SK-N-SH treated with all-trans-retinoic acid at 6 μM for 48 hours (cell line): ENCODE measurements around the gene CHCHD4.

ENCODE experiments used
- BACH2 ChIP-seq: fragments of 250-450 bp; sonication (Bioruptor Pico); IDR thresholded peaks from 2 replicates; pipeline ENCODE4 v1.9.0; 2021; ENCODE audit warnings: mild to moderate bottlenecking, borderline replicate concordance
- OSR1 ChIP-seq: fragments of 250-450 bp; sonication (Bioruptor Pico); IDR thresholded peaks from 2 replicates; pipeline ENCODE4 v1.8.0; 2022; ENCODE audit warnings: moderate library complexity, mild to moderate bottlenecking, inconsistent platforms
- ZNF70 ChIP-seq: fragments of 450-650 bp; formaldehyde crosslinking; IDR thresholded peaks from 2 replicates; pipeline ENCODE4 v1.5.0; 2020; ENCODE audit warnings: mild to moderate bottlenecking, moderate library complexity
- ZNF8 ChIP-seq: fragments of 450-650 bp; formaldehyde crosslinking; IDR thresholded peaks from 2 replicates; pipeline ENCODE4 v1.5.0; 2020; ENCODE audit warnings: mild to moderate bottlenecking, moderate library complexity
- TF ChIP-seq, protein P1 (sequence below): fragments of 250-450 bp; sonication (Bioruptor Pico); IDR thresholded peaks from 2 replicates; pipeline ENCODE4 v1.8.0; 2020; ENCODE audit warnings: mild to moderate bottlenecking, moderate library complexity, borderline replicate concordance
- TF ChIP-seq, protein P2 (sequence below): fragments of 250-450 bp; sonication (Bioruptor Pico); IDR thresholded peaks from 2 replicates; pipeline ENCODE4 v1.5.0; 2020; ENCODE audit warnings: mild to moderate bottlenecking, moderate library complexity

DNA sequence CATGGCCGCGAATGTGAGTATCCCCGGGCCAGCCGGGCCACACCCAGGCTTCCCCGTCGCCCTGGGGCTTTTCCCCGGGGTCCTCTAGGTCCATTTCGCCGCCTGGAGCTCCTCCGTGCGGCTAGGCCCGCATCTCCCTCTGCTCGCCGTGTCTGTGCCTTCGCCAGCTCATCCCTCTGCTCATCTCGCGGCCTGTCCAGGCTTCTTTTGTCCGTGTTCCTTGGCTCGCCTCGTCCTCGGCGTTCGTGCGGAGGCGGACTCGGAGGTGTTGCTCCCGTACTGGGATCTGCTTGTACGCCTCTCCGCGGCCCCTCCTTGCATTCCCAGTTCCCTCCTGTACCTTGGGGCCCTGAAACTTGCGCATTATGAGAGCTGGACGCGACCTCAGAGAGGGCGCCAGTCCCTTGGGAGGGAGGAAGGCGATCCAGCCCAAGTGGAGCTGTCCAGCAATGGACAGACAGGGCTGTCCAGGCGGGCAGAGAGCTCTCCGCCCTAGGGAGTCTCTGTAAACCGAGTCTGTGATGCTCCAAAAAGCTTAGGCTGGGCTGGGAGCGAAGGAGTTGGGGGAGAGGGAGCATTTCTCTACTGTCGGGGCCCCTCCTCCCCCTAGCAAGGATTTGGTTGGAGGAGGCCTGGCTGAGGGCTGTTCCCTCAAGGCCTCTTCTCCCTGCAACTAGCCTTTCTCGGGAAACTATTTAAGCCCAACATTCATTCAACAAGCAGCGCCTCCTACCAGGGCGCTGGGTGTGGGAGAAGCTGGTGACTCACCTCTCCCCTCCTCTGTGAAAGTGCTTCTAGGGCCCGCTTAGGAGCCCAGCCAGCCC, 735 bp upstream of the CHCHD4 start:
- TF ChIP-seq, protein P1, sequence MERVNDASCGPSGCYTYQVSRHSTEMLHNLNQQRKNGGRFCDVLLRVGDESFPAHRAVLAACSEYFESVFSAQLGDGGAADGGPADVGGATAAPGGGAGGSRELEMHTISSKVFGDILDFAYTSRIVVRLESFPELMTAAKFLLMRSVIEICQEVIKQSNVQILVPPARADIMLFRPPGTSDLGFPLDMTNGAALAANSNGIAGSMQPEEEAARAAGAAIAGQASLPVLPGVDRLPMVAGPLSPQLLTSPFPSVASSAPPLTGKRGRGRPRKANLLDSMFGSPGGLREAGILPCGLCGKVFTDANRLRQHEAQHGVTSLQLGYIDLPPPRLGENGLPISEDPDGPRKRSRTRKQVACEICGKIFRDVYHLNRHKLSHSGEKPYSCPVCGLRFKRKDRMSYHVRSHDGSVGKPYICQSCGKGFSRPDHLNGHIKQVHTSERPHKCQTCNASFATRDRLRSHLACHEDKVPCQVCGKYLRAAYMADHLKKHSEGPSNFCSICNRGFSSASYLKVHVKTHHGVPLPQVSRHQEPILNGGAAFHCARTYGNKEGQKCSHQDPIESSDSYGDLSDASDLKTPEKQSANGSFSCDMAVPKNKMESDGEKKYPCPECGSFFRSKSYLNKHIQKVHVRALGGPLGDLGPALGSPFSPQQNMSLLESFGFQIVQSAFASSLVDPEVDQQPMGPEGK (CRISPR knock-in tag) = no peak; the same call in 1 of the 2 replicates
- TF ChIP-seq, protein P2, sequence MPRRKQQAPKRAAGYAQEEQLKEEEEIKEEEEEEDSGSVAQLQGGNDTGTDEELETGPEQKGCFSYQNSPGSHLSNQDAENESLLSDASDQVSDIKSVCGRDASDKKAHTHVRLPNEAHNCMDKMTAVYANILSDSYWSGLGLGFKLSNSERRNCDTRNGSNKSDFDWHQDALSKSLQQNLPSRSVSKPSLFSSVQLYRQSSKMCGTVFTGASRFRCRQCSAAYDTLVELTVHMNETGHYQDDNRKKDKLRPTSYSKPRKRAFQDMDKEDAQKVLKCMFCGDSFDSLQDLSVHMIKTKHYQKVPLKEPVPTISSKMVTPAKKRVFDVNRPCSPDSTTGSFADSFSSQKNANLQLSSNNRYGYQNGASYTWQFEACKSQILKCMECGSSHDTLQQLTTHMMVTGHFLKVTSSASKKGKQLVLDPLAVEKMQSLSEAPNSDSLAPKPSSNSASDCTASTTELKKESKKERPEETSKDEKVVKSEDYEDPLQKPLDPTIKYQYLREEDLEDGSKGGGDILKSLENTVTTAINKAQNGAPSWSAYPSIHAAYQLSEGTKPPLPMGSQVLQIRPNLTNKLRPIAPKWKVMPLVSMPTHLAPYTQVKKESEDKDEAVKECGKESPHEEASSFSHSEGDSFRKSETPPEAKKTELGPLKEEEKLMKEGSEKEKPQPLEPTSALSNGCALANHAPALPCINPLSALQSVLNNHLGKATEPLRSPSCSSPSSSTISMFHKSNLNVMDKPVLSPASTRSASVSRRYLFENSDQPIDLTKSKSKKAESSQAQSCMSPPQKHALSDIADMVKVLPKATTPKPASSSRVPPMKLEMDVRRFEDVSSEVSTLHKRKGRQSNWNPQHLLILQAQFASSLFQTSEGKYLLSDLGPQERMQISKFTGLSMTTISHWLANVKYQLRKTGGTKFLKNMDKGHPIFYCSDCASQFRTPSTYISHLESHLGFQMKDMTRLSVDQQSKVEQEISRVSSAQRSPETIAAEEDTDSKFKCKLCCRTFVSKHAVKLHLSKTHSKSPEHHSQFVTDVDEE (CRISPR knock-in tag) = no peak
- TF ChIP-seq ZNF8 (CRISPR knock-in tag) (no peak), ZNF70 (CRISPR knock-in tag) (no peak), OSR1 (CRISPR knock-in tag) (no peak), BACH2 (CRISPR knock-in tag) (no peak)
